B cell (primary cell): Measurements from ENCODE around the gene PLCB1. TPM values are rescaled to one million over a fixed set of nuclear protein-coding genes. Genes with fewer than 3 reads are reported as not detected.

ENCODE experiments used
- ATAC-seq: fragments of 200-7000 bp; cut with Tn5 transposase; one replicate; pipeline ENCODE4 v1.10.0; 2021; ENCODE audit warnings: low read depth, mild to moderate bottlenecking, moderate number of reproducible peaks, moderate library complexity
- CTCF ChIA-PET: fragments of 350-600 bp; sonication (Branson Sonifier 250); formaldehyde crosslinking; loops from one replicate; lab custom pipeline; 2021; ENCODE audit warnings: antibody characterized with exemption, inconsistent platforms; lab: Charles Lee
- POLR2A ChIA-PET: fragments of 350-600 bp; sonication (Branson Sonifier 250); formaldehyde crosslinking; loops from one replicate; lab custom pipeline; 2021; ENCODE audit warnings: antibody characterized with exemption; lab: Charles Lee
- DNase-seq: peaks from one replicate; pipeline ENCODE4 v3.0.0; 2013
- H2AFZ ChIP-seq: 2 replicates; pipeline ENCODE4 v1.6.1; 2012; ENCODE audit warnings: mild to moderate bottlenecking, low read depth, low read length; ENCODE audit not compliant: insufficient read depth, poor library complexity, severe bottlenecking
- H3K27ac ChIP-seq, 2 donors: 1 replicate in 1 of 2; 2 replicates in 1 of 2; pipeline ENCODE4 v1.5.1; 2012 to 2013; ENCODE audit warnings: low read length in 2 of 2, mild to moderate bottlenecking in 2 of 2, moderate library complexity in 1 of 2
- H3K27me3 ChIP-seq, 4 experiments: fragments of 200-600 bp in 1 of 4; sonication (generic) in 1 of 4; replicated peaks in 1 of 4; 1 replicate in 2 of 4; 2 replicates in 2 of 4; pipeline versions ENCODE4 v1.6.1 to v1.7.0; 2013 to 2016; ENCODE audit warnings: low read length in 3 of 4, mild to moderate bottlenecking in 2 of 4, mixed read lengths in 1 of 4, moderate library complexity in 1 of 4; ENCODE audit not compliant: insufficient read depth in 4 of 4, control insufficient read depth in 3 of 4; ENCODE audit errors: control extremely low read depth in 1 of 4
- H3K36me3 ChIP-seq, 2 experiments: replicated peaks in 1 of 2; 1 replicate in 1 of 2; 2 replicates in 1 of 2; pipeline versions ENCODE4 v1.6.1 to v1.7.1; 2013; ENCODE audit warnings: low read length in 1 of 2; ENCODE audit not compliant: insufficient read depth in 2 of 2, control insufficient read depth in 1 of 2; ENCODE audit errors: control extremely low read depth in 1 of 2, extremely low read depth in 1 of 2
- H3K4me1 ChIP-seq, 2 donors: fragments of 200-600 bp in 1 of 2; sonication (generic) in 1 of 2; 1 replicate in 1 of 2; 2 replicates in 1 of 2; pipeline versions ENCODE4 v1.5.1 to v1.6.1; 2013 to 2017; ENCODE audit warnings: low read length in 2 of 2; ENCODE audit not compliant: control insufficient read depth in 2 of 2, insufficient read depth in 2 of 2
- H3K4me2 ChIP-seq: replicated peaks from 2 replicates; pipeline ENCODE3; 2012; ENCODE audit warnings: mild to moderate bottlenecking, low read depth, low read length; ENCODE audit not compliant: poor library complexity, severe bottlenecking
- H3K4me3 ChIP-seq, 5 experiments: fragments of 200-600 bp in 1 of 5; sonication (generic) in 1 of 5; 1 replicate in 3 of 5; 2 replicates in 2 of 5; pipeline versions ENCODE4 v1.5.1 to v1.7.0; 2011 to 2016; ENCODE audit warnings: low read length in 4 of 5, mild to moderate bottlenecking in 4 of 5, low read depth in 2 of 5, control low read depth in 1 of 5, moderate library complexity in 1 of 5; ENCODE audit not compliant: insufficient read depth in 1 of 5; ENCODE audit errors: control extremely low read depth in 1 of 5, extremely low read depth in 1 of 5
- H3K79me2 ChIP-seq: fragments of 200-600 bp; sonication (generic); one replicate; pipeline ENCODE4 v1.6.0; 2016; ENCODE audit warnings: low read length; ENCODE audit not compliant: control insufficient read depth, insufficient read depth
- H3K9ac ChIP-seq: fragments of 200-600 bp; sonication (generic); 2 replicates; pipeline ENCODE4 v1.6.1; 2017; ENCODE audit warnings: mild to moderate bottlenecking, low read length, moderate library complexity
- H3K9me3 ChIP-seq, 3 donors: one replicate each; pipeline versions ENCODE4 v1.6.1 to v1.7.1; 2013; ENCODE audit warnings: low read length in 2 of 3; ENCODE audit not compliant: control insufficient read depth in 2 of 3, insufficient read depth in 1 of 3; ENCODE audit errors: control extremely low read depth in 1 of 3
- H4K20me1 ChIP-seq: 2 replicates; pipeline ENCODE4 v1.6.0; 2012; ENCODE audit warnings: mild to moderate bottlenecking, low read length; ENCODE audit not compliant: insufficient read depth, control insufficient read depth, poor library complexity, severe bottlenecking
- H3K27ac Mint-ChIP-seq: one replicate; pipeline ENCODE4 v1.8.0; 2021; ENCODE audit warnings: mixed read lengths
- H3K27me3 Mint-ChIP-seq: one replicate; pipeline ENCODE4 v1.8.0; 2021; ENCODE audit warnings: mixed read lengths
- H3K4me1 Mint-ChIP-seq: one replicate; pipeline ENCODE4 v1.8.0; 2021; ENCODE audit warnings: mixed read lengths
- H3K4me3 Mint-ChIP-seq: one replicate; pipeline ENCODE4 v1.8.0; 2021; ENCODE audit warnings: mixed read lengths
- H3K9me3 Mint-ChIP-seq: one replicate; pipeline ENCODE4 v1.8.0; 2022; ENCODE audit warnings: mixed read lengths; ENCODE audit not compliant: insufficient read depth
- CTCF ChIP-seq: fragments of 200-600 bp; IDR thresholded peaks from one replicate; pipeline ENCODE4 v1.8.0; 2022; ENCODE audit warnings: antibody characterized with exemption, mild to moderate bottlenecking
- EZH2 ChIP-seq: IDR thresholded peaks from 2 replicates; pipeline ENCODE4 v1.6.1; 2012; ENCODE audit warnings: borderline replicate concordance, low read depth, mild to moderate bottlenecking, moderate library complexity, low read length; ENCODE audit not compliant: insufficient read depth, poor library complexity, severe bottlenecking
- WGBS: methylation state at CpG from one replicate; pipeline ENCODE4 v1.1.5; 2013; ENCODE audit warnings: missing lambda C conversion rate; ENCODE audit not compliant: insufficient coverage; 5-methylcytosine and 5-hydroxymethylcytosine counted together
- intact Hi-C: fragments of 100-400 bp; cut with micrococcal nuclease; formaldehyde crosslinking; loops from one replicate; pipeline ENCODE4 v1.10.0; 2022
- polyA plus RNA-seq: library from polyadenylated mRNA; depleted of rRNA; stranded (reverse); fragments of >200 nt; gene quantifications from 2 replicates; pipeline ENCODE4 v1.2.3, GENCODE V29; 2012
- total RNA-seq, 2 donors: library from RNA; stranded (reverse); fragments of 120-200 nt in 1 of 2; gene quantifications; 1 replicate in 1 of 2; 2 replicates in 1 of 2; pipeline versions ENCODE4 v1.2.3 to v1.2.4, GENCODE V29; 2013 to 2022

PLCB1 gene
- total and polyA plus RNA-seq, 2 donors (not counting 1 experiment from before 2014, with no cell fraction given), result 0.18 to 0.47 TPM

- TF ChIP-seq CTCF (no peak), EZH2 (no peak)
- H3K36me3 ChIP-seq, result no peaks in the 10 kb centered on the region
- POLR2A ChIA-PET, result no interaction called here
- no peak overlapping the region for H3K27ac Mint-ChIP-seq
- intact Hi-C loops, result no loop called here
- no peak overlapping the region for H2AFZ ChIP-seq
- H3K4me1 ChIP-seq, result no peaks in the 10 kb centered on the region
- no peaks in the 10 kb centered on the region for H3K79me2 ChIP-seq
- no peaks in the 10 kb centered on the region for H3K9me3 ChIP-seq
- ATAC-seq (no peak), DNase-seq (no peak)
- no peak overlapping the region for H3K4me2 ChIP-seq
- no peaks in the 10 kb centered on the region for H3K9me3 Mint-ChIP-seq
- H3K4me3 Mint-ChIP-seq, result no peak overlapping the region
- H4K20me1 ChIP-seq, result no peaks in the 10 kb centered on the region
- no peak overlapping the region for H3K9ac ChIP-seq
- CTCF ChIA-PET, result no interaction called here
- H3K4me1 Mint-ChIP-seq, result peaks cover 1% of the 10 kb centered on the region
- 60% methylated on average over 1 of the region's 3 CpGs for WGBS
- no peak overlapping the region for H3K4me3 ChIP-seq
- no peak overlapping the region for H3K27ac ChIP-seq
- H3K27me3 Mint-ChIP-seq, result no peaks in the 10 kb centered on the region
- no peaks in the 10 kb centered on the region for H3K27me3 ChIP-seq
Measured at GRCh38 chr20:8355453-8355852, 223.4 kb downstream of the PLCB1 start.

GRCh38 chr20:8356806-8357205, 224.7 kb downstream of the PLCB1 start:
- H3K27ac ChIP-seq, result no peak overlapping the region
- H3K4me3 Mint-ChIP-seq, result no peak overlapping the region
- ChIA-PET CTCF (interaction anchor here (1.0 kb wide), 1 partner anchor 31 kb away, joined by 4 read pairs; no protein-coding TSS in a partner anchor), POLR2A (no interaction called here)
- no peaks in the 10 kb centered on the region for H3K27me3 Mint-ChIP-seq
- WGBS, result 40% methylated on average over 1 of the region's 2 CpGs
- no peaks in the 10 kb centered on the region for H3K9me3 ChIP-seq
- H3K36me3 ChIP-seq, result no peaks in the 10 kb centered on the region
- no peak overlapping the region for H3K4me3 ChIP-seq
- no peak overlapping the region for H3K27ac Mint-ChIP-seq
- no peak overlapping the region for H2AFZ ChIP-seq
- no peaks in the 10 kb centered on the region for H3K79me2 ChIP-seq
- intact Hi-C loops, result no loop called here
- H3K4me1 Mint-ChIP-seq, result peaks cover 1% of the 10 kb centered on the region
- H3K9me3 Mint-ChIP-seq, result no peaks in the 10 kb centered on the region
- TF ChIP-seq EZH2, result no peak
- no peak for TF ChIP-seq CTCF
- H3K27me3 ChIP-seq, result no peaks in the 10 kb centered on the region
- no peak overlapping the region for H3K4me2 ChIP-seq
- H4K20me1 ChIP-seq, result no peaks in the 10 kb centered on the region
- H3K9ac ChIP-seq, result no peak overlapping the region
- H3K4me1 ChIP-seq, result no peaks in the 10 kb centered on the region
- ATAC-seq (no peak), DNase-seq (no peak)
